NK-92 (cell line): ENCODE results near the gene GALNT16.

Experiments
- DNase-seq: peaks from one replicate; lab custom pipeline; 2025; ENCODE audit not compliant: unreplicated experiment; lab: John Stamatoyannopoulos, UW

GALNT16 gene

DNA sequence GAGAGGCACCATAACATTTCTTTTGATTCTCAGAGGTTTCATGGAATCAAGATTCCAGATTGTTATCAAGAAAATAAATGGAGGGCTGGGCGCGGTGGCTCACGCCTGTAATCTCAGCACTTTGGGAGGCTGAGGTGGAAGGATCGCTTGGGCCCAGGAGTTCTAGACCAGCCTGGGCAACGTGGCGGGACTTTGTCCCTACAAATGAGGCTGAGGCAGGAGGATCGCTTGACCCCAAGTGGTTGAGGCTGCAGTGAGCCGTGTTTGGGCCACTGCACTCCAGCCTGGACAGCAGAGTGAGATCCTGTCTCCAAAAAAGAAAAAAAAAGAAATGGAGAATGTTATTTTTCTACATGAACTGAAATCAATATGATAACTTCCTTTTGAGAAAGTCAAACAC lies 139.8 kb downstream of the GALNT16 start:
- no peak for DNase-seq

- no peak for DNase-seq
Measured at GRCh38 chr14:69400154-69400553, 140.2 kb downstream of the GALNT16 start.

GRCh38 chr14:69401841-69402240 lies 141.9 kb downstream of the GALNT16 start:
- no peak for DNase-seq

GRCh38 chr14:69404478-69404877 lies 144.5 kb downstream of the GALNT16 start:
- no peak for DNase-seq

DNA sequence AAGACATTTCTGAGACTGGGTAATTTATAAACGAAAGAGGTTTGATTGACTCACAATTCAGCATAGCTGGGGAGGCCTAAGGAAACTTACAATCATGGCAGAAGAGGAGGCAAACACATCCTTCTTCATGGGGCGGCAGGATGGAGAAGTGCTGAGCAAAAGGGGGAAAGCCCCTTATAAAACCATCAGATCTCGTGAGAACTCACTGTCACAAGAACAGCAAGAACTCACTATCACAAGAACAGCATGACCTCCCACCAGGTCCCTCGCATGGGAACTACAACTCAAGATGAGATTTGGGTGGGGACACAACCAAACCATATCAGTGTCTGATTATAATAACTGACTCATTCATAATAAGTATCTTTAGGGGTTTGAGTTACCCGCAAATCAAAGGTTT lies 144.9 kb downstream of the GALNT16 start:
- no peak for DNase-seq

- no peak for DNase-seq
Measured at GRCh38 chr14:69405762-69406161, 145.8 kb downstream of the GALNT16 start.
